SK-N-SH (cell line): ENCODE results near the gene PPP2R5C. TPM values are rescaled to one million over a fixed set of nuclear protein-coding genes. Genes with fewer than 3 reads are reported as not detected.

Experiments used
- CTCF ChIA-PET: fragments of 300-600, 350-600 bp; formaldehyde crosslinking; extraction: SDS; loops from one replicate; lab custom pipeline; 2021; lab: Yijun Ruan, JAX
- POLR2A ChIA-PET: fragments of 350-600 bp; sonication (Branson Sonifier 250); formaldehyde crosslinking; extraction: SDS; loops from one replicate; lab custom pipeline; 2020; ENCODE audit warnings: antibody characterized with exemption, inconsistent platforms; lab: Yijun Ruan, JAX
- DNase-seq: peaks from one replicate; pipeline ENCODE4 v3.0.0; 2012
- H2AFZ ChIP-seq: fragments of 200-600 bp; sonication (generic); 2 replicates; pipeline ENCODE4 v1.8.1; 2016; ENCODE audit warnings: antibody characterized with exemption, mild to moderate bottlenecking, low read depth
- H3F3A ChIP-seq: fragments of 200-600 bp; sonication (generic); replicated peaks from 2 replicates; pipeline ENCODE3; 2016; ENCODE audit warnings: antibody characterized with exemption, mild to moderate bottlenecking; ENCODE audit not compliant: insufficient read depth
- H3K27ac ChIP-seq, 2 experiments: fragments of 200-500 bp in 1 of 2; fragments of 200-600 bp in 1 of 2; sonication (Bioruptor generic) in 1 of 2; sonication (generic), shearing (Covaris generic) in 1 of 2; 2 replicates each; pipeline versions ENCODE4 v1.5.1 to v1.6.1; 2014 to 2016; ENCODE audit warnings: low read depth in 2 of 2, inconsistent platforms in 1 of 2, low read length in 1 of 2, mild to moderate bottlenecking in 1 of 2, mixed read lengths in 1 of 2
- H3K27me3 ChIP-seq: fragments of 200-600 bp; sonication (generic), shearing (Covaris generic); 2 replicates; pipeline ENCODE4 v1.6.1; 2016; ENCODE audit warnings: mixed run types; ENCODE audit not compliant: insufficient read depth
- H3K36me3 ChIP-seq, 2 experiments: fragments of 200-500 bp in 1 of 2; fragments of 200-600 bp in 1 of 2; sonication (Bioruptor generic) in 1 of 2; sonication (generic) in 1 of 2; replicated peaks in 1 of 2; 2 replicates each; pipeline versions ENCODE3 to v1.5.1; 2014 to 2016; ENCODE audit warnings: low read length in 1 of 2, mild to moderate bottlenecking in 1 of 2; ENCODE audit not compliant: insufficient read depth in 2 of 2, control insufficient read depth in 1 of 2
- H3K4me1 ChIP-seq, 2 experiments: fragments of 200-500 bp in 1 of 2; fragments of 200-600 bp in 1 of 2; sonication (Bioruptor generic) in 1 of 2; sonication (generic), shearing (Covaris generic) in 1 of 2; 2 replicates each; pipeline versions ENCODE4 v1.5.1 to v1.6.1; 2014 to 2016; ENCODE audit warnings: low read depth in 1 of 2, low read length in 1 of 2, mixed run types in 1 of 2; ENCODE audit not compliant: insufficient read depth in 2 of 2, control insufficient read depth in 1 of 2
- H3K4me2 ChIP-seq: fragments of 200-600 bp; sonication (generic), shearing (Covaris generic); 2 replicates; pipeline ENCODE4 v1.6.1; 2017; ENCODE audit warnings: mixed run types
- H3K4me3 ChIP-seq, 2 experiments: fragments of 200-500 bp in 1 of 2; fragments of 200-600 bp in 1 of 2; sonication (Bioruptor generic) in 1 of 2; sonication (generic), shearing (Covaris generic) in 1 of 2; 2 replicates each; pipeline versions ENCODE4 v1.5.1 to v1.8.1; 2014 to 2016; ENCODE audit warnings: low read depth in 2 of 2, inconsistent platforms in 1 of 2, low read length in 1 of 2, mild to moderate bottlenecking in 1 of 2, mixed read lengths in 1 of 2, moderate library complexity in 1 of 2
- H3K79me2 ChIP-seq: fragments of 200-600 bp; sonication (generic); 2 replicates; pipeline ENCODE4 v1.8.1; 2017; ENCODE audit warnings: mild to moderate bottlenecking; ENCODE audit not compliant: insufficient read depth
- H3K9ac ChIP-seq: fragments of 200-600 bp; sonication (generic); 2 replicates; pipeline ENCODE4 v1.6.1; 2017; ENCODE audit warnings: mixed run types
- H3K9me2 ChIP-seq: fragments of 200-600 bp; sonication (generic); 2 replicates; pipeline ENCODE4 v1.6.1; 2017; ENCODE audit warnings: mixed run types
- H3K9me3 ChIP-seq: fragments of 200-600 bp; sonication (generic); 2 replicates; pipeline ENCODE4 v1.6.1; 2017; ENCODE audit warnings: mixed run types, mild to moderate bottlenecking, moderate library complexity
- H4K20me1 ChIP-seq: fragments of 200-600 bp; sonication (generic); 2 replicates; pipeline ENCODE4 v1.6.1; 2017; ENCODE audit warnings: mild to moderate bottlenecking, mixed run types; ENCODE audit not compliant: insufficient read depth
- GATA2 ChIP-seq: sonication (generic); formaldehyde crosslinking; IDR thresholded peaks from 2 replicates; pipeline ENCODE4 v1.5.0; 2020; ENCODE audit warnings: mild to moderate bottlenecking, missing genetic modification reagents
- POLR2AphosphoS5 ChIP-seq: IDR thresholded peaks from 2 replicates; pipeline ENCODE4 v1.6.1; 2012; ENCODE audit warnings: low read depth, low read length
- RAD21 ChIP-seq: IDR thresholded peaks from 2 replicates; pipeline ENCODE4 v1.6.1; 2012; ENCODE audit warnings: mild to moderate bottlenecking, low read length
- RCOR1 ChIP-seq: fragments of 150-350 bp; IDR thresholded peaks from 2 replicates; pipeline ENCODE4 v1.6.1; 2017; ENCODE audit warnings: antibody characterized with exemption, low read length
- SMC3 ChIP-seq: IDR thresholded peaks from 2 replicates; pipeline ENCODE4 v1.6.1; 2012; ENCODE audit warnings: low read depth, low read length, improper control_type of control experiment
- TAF1 ChIP-seq: IDR thresholded peaks from 2 replicates; pipeline ENCODE4 v1.6.1; 2012; ENCODE audit warnings: low read depth, mild to moderate bottlenecking, low read length, moderate library complexity, borderline replicate concordance
- YY1 ChIP-seq: IDR thresholded peaks from 2 replicates; pipeline ENCODE4 v1.4.0; 2012; ENCODE audit warnings: low read depth, mild to moderate bottlenecking
- WGBS: methylation state at CpG from one replicate; pipeline ENCODE4 v1.1.6; 2017; ENCODE audit warnings: low lambda C conversion rate; 5-methylcytosine and 5-hydroxymethylcytosine counted together
- polyA plus RNA-seq, 3 experiments: library from polyadenylated mRNA; depleted of rRNA; stranded (reverse); fragments of >200 nt; gene quantifications; 2 replicates each; pipeline ENCODE4 v1.2.3, GENCODE V29; 2012
- TF ChIP-seq, protein P1 (sequence below): fragments of 150-350 bp; IDR thresholded peaks from 2 replicates; pipeline ENCODE4 v1.6.1; 2017; ENCODE audit warnings: antibody characterized with exemption, low read length, low read depth, borderline replicate concordance
- TF ChIP-seq, protein P2 (sequence below): fragments of 200-600 bp; sonication (generic); IDR thresholded peaks from 2 replicates; pipeline ENCODE4 v1.6.1; 2017; ENCODE audit warnings: antibody characterized with exemption, mild to moderate bottlenecking, moderate library complexity

The PPP2R5C gene
- polyA plus RNA-seq, 1 of the 3 experiments (the other 2 are of a cell fraction) = 43.7 TPM

DNA sequence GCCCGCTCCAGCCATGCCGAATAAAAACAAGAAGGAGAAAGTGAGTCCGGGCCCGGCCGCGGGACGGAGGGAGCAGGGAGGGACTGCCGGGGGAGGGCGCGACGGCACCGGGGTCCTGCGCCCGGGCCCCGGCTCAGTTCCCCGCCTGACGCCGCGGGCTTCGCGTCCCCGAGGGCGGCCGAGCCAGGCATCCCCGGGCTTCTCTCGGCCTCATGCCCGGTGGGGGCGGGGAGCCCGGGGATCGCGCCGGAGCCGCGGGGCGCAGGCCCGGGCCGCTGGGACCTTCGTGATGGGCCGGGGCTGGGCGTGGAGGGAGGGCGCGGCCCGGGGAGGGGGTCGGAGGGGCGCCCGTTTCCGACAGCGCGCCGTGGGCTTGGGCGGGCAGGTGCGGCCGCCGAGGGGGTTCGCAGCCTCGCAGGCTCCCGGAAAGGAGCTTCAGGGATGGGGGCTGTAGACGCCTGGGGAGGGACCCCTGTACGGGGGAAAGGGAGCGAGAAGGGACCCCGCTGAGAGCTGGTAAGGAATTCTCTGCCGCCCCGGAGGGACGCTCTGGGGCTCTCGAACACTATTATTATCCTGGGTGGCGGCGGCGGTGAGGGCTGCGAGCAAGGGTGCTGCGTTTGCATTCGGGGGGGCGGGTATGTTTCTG lies 496 bp downstream of the PPP2R5C start:
- peak; percentile 80 for DNase-seq
- Histone ChIP-seq H3K4me1 (peaks cover 3 to 15% of the 10 kb centered on the region in 2 experiments; a peak in 2 of 4 replicates), H3K9ac (peak overlapping the region; percentile 78), H3K36me3 (peaks cover 25 to 28% of the 10 kb centered on the region in 2 experiments), H3K4me2 (peak overlapping the region; percentile 89), H3K27me3 (no peaks in the 10 kb centered on the region), H3K9me2 (no peaks in the 10 kb centered on the region), H3K9me3 (no peaks in the 10 kb centered on the region), H2AFZ (peak overlapping the region; percentile 67; the same call in 1 of the 2 replicates), H3K4me3 (peak overlapping the region; percentile 78 to 81), H4K20me1 (no peaks in the 10 kb centered on the region), H3F3A (peaks cover 4% of the 10 kb centered on the region), H3K27ac (peak overlapping the region; percentile 52 to 73; a peak in 2 of 4 replicates), H3K79me2 (peaks cover 9% of the 10 kb centered on the region; the same call in 1 of the 2 replicates)
- ChIA-PET POLR2A (no interaction called here), CTCF (interaction anchor here (0.9 to 4.7 kb wide), 3 partner anchors 10 to 199 kb away, joined by 3 to 45 read pairs (median 9); no protein-coding TSS in a partner anchor)
- under 1% methylated on average over 16 of the region's 72 CpGs for WGBS
- no peak for TF ChIP-seq SMC3
- no peak for TF ChIP-seq RAD21
- TF ChIP-seq, protein P1, sequence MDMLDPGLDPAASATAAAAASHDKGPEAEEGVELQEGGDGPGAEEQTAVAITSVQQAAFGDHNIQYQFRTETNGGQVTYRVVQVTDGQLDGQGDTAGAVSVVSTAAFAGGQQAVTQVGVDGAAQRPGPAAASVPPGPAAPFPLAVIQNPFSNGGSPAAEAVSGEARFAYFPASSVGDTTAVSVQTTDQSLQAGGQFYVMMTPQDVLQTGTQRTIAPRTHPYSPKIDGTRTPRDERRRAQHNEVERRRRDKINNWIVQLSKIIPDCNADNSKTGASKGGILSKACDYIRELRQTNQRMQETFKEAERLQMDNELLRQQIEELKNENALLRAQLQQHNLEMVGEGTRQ = no peak
- no peak for TF ChIP-seq GATA2 (CRISPR knock-in tag)
- no peak for TF ChIP-seq POLR2AphosphoS5
- TF ChIP-seq, protein P2, sequence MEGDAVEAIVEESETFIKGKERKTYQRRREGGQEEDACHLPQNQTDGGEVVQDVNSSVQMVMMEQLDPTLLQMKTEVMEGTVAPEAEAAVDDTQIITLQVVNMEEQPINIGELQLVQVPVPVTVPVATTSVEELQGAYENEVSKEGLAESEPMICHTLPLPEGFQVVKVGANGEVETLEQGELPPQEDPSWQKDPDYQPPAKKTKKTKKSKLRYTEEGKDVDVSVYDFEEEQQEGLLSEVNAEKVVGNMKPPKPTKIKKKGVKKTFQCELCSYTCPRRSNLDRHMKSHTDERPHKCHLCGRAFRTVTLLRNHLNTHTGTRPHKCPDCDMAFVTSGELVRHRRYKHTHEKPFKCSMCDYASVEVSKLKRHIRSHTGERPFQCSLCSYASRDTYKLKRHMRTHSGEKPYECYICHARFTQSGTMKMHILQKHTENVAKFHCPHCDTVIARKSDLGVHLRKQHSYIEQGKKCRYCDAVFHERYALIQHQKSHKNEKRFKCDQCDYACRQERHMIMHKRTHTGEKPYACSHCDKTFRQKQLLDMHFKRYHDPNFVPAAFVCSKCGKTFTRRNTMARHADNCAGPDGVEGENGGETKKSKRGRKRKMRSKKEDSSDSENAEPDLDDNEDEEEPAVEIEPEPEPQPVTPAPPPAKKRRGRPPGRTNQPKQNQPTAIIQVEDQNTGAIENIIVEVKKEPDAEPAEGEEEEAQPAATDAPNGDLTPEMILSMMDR = no peak
- TF ChIP-seq TAF1 = no peak
- TF ChIP-seq, all 33 proteins: peak for 0

DNA sequence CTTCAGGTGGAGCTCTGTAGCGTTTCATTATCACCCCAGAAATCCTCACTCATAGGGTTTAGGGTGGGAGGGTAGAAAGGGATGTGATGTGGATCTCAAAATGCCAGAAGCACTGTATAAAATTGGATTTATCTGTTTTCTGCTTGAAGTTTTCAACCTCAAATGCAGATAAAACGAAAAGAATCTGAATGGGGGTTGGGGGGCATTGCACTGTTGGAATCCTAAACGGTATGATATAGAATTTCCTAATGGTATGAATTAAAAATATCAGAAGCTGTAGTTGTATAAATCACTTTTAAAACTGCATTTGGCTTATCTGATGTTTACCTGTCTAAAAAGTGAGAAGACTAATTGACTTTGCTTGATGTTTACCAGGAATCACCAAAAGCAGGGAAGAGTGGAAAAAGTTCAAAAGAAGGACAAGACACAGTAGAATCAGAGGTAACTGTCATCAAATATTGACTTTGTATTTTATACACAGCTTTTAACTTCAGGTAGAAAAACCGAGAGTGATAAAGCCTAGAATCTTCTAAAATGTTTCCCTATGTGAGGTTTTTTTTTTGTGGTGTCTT lies 1.1 kb downstream of the PPP2R5C start:
- POLR2A ChIA-PET = no interaction called here
- H3K79me2 ChIP-seq = peaks cover 9% of the 10 kb centered on the region; the same call in 1 of the 2 replicates

More for the DNA sequence above, 1.1 kb downstream of the PPP2R5C start:
- no peaks in the 10 kb centered on the region for H3K27me3 ChIP-seq
- peak overlapping the region; percentile 89 for H3K4me2 ChIP-seq
- H3K9ac ChIP-seq = peak overlapping the region; percentile 78
- no peak for TF ChIP-seq YY1
- TF ChIP-seq, protein P2 = no peak
- no peak for TF ChIP-seq RCOR1
- TF ChIP-seq, all 33 proteins: peak for 0
- peak overlapping the region; percentile 78 to 81 for H3K4me3 ChIP-seq
- no peaks in the 10 kb centered on the region for H3K9me2 ChIP-seq
- H3K9me3 ChIP-seq = no peaks in the 10 kb centered on the region
- peaks cover 3 to 16% of the 10 kb centered on the region in 2 experiments; a peak in 2 of 4 replicates for H3K4me1 ChIP-seq
- H3K27ac ChIP-seq = peak overlapping the region; percentile 52 to 73; a peak in 2 of 4 replicates
- WGBS = 26% methylated on average over 4 of the region's 4 CpGs
- no peaks in the 10 kb centered on the region for H4K20me1 ChIP-seq
- CTCF ChIA-PET = interaction anchor here (0.8 to 4.7 kb wide), 4 partner anchors 9 to 199 kb away, joined by 3 to 45 read pairs (median 6); no protein-coding TSS in a partner anchor
- peaks cover 4% of the 10 kb centered on the region for H3F3A ChIP-seq
- peak overlapping the region; percentile 67; the same call in 1 of the 2 replicates for H2AFZ ChIP-seq
- H3K36me3 ChIP-seq = peaks cover 25 to 29% of the 10 kb centered on the region in 2 experiments
- DNase-seq = no peak
